GM18873 (cell line): ENCODE results near the gene GJA3.
"Not testable (repeated sequence)": the region's sequence is repeated elsewhere in the genome, so short reads cannot be mapped to it uniquely, and the experiment has no call there.

Experiments
- ATAC-seq: cut with Tn5 transposase; IDR thresholded peaks from one replicate; pipeline ENCODE4 v1.9.1; 2021; ENCODE audit warnings: mild to moderate bottlenecking, moderate library complexity, moderate number of reproducible peaks; ENCODE audit not compliant: unreplicated experiment, low FRiP score

GJA3 gene

DNA sequence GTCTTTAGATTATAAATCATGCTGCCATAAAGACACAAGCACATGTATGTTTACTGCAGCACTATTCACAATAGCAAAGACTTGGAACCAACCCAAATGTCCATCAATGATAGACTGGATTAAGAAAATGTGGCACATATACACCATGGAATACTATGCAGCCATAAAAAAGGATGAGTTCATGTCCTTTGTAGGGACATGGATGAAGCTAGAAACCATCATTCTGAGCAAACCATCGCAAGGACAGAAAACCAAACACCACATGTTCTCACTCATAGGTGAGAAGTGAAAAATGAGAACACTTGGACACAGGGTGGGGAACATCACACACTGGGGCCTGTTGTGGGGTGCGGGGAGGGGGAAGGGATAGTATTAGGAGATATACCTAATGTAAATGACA is 7.6 kb downstream of the GJA3 start:
- ATAC-seq = not testable (repeated sequence)

GRCh38 chr13:20151612-20152011 is 9.2 kb downstream of the GJA3 start:
- no peak for ATAC-seq

DNA sequence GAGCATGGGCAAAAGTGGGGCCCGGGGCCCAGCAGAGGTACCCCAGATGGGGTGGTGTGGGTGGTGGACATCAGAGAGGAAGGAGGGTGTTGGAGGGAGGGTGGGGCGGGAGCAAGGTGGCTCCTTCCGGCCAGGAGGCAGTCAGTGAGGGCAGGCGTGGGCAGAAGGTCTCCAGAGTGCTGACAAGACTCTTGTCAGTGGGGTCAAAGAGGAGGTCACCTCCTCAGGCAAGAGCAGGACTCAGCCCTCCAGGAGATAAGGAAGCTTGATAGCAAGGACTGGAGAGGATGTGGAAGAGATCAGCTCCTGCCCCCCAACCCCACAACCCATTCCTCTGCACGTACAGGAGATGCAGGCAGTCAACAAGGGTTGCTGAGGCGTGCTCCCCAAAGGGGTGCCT is 9.8 kb downstream of the GJA3 start:
- ATAC-seq = no peak

DNA sequence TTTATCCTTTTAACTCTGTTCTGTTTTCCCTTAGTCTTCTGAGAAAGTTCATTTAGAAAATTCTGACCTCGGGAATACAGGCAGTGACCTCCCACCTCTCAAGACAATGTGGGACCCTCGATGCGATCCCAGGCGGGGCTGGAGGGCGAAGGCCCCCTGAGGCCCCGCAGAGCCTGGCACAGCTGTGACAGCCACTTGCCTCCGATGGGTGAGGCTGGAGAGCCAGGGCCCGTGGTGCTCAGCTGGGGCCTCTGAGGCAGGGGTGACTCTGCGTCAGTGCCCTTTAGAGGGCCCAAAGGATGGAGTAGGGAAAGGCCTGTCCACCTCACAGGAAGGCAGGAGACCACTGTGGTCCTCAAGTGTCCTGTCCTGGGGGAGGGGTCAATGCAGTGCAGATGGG is 10.3 kb downstream of the GJA3 start:
- ATAC-seq = no peak

DNA sequence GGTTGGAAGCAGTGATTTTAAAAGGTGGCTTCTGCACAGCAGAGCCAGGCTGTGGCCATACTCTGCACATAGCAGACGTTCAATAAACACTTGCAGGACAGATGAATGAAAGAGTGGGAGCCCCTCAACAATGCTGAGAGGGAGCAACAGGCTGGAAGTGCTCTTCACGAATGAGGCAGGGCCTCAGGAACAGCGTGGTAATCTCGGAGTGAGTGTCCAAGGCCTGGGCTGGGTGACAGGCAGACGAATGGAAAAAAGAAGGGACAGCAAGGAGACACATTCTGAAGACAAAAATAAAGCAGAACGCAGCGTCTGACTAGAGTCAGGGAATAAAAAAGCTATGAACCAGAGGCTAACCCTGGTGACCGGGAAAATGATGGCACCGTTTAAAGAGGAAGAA is 11.1 kb downstream of the GJA3 start:
- no peak for ATAC-seq

DNA sequence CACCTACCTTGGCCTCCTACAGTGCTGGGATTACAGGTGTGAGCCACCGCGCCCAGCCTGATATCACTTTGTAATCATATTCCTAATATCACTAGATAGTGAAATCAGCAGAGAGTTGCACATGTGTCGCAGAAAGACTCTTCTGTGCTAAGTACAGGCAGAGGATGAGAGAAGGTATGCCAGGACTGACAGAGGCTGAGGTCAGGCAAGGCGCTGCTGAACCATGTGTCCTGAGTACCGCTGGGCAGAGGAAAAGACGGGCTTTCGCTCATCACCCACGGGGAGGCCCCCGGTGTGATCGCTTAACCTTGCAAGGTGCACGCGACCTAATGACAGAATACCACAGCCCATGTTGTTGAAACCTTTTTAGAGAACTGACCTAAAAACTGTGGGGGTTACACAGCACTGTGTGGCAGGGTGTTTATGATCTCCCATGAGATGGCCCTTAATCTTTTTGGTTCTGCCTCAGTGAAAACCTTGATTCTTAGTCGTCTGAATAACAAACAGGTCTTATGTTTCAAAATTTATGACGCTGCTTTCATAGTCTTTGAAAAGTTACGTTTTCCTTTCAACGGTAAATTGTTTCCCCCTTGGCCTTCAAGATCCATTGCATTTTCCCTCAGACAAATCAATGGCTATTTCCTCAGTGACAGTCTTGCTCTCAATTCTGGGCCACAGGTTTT is 12.2 kb downstream of the GJA3 start:
- ATAC-seq = no peak

- ATAC-seq = no peak
Observed at GRCh38 chr13:20146381-20146780, 14.5 kb downstream of the GJA3 start.

DNA sequence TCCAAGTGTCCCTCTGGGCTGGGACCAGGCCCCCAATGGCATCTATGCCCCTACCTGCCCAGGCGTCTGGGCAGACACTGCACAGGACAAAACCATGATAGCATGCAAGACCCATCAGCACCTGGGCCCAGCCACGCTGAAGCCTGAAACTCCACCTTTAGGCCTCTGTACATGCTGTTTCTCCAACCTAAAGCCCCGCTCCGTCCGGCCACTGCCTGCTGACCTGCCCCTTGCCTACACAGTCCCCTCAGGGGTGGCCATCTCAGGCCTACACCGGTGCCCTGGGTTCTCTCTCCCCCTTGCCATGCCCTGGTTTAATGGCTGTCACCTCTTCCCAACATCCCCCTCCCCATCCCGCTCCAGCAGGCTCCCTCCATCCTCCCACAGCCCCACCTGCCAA is 15.3 kb downstream of the GJA3 start:
- no peak for ATAC-seq

GRCh38 chr13:20144141-20144850 is 16.6 kb downstream of the GJA3 start:
- ATAC-seq = no peak

- ATAC-seq = no peak
Observed at GRCh38 chr13:20142927-20143480, 17.8 kb downstream of the GJA3 start.

- no peak for ATAC-seq
Observed at GRCh38 chr13:20142023-20142926, 18.6 kb downstream of the GJA3 start.

DNA sequence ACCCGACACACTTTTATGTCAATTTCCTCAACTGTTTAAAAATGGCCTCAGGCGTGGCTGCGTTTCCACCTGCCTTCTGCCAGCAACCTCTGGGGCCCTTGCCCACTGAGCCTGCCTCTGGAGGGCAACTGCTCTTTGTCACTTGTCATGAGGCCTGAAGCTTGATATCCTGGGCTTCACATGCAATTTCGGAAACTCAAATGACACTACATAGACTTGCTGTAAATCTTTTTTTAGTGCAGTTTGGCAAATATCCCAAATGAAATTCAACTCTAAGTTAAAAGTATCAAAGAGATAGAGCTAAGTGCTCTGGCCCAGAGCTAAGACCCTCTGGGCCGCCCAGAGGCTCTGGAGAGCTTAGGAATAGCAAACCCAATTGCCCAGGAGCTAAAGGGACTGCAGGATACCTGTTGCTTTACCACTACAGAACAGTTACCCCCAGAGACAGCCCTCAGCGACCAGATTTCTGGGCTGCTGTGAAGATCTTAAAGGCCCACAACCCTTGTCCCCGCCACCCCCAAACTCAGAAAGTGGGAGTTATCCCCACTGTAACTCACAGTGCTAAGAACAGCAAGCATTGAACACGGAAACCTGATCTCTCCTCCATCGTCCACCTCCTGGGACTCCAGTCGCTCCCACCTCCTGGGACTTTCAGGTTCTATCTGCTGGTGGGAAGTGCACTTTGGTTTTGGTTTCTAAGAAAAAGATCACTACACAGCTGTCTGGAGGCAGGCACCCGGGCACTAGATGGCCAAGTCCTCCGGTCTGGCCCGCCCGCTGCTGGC is 19.4 kb downstream of the GJA3 start:
- no peak for ATAC-seq

- ATAC-seq = no peak
Observed at GRCh38 chr13:20140487-20140886, 20.4 kb downstream of the GJA3 start.

DNA sequence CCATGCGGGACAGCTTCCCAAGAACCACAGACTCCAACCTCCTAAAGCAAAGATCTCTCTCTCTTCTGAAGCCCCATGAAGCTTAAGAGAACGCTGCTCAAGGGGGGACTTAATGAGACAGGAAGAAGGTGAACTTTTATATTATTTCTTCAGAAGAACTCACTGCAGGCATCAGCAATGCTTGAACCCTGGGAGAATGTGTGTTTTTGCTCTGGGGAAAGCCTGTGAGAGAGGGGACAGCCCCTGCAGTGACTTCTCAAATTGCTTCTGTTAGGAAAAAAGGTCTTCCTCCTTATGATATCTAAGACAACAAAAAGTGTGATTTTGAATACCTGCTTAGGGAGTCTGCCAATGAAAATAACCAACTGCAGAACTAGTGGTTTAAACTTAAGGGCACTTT is 23.0 kb downstream of the GJA3 start:
- ATAC-seq = no peak

- ATAC-seq = no peak
Observed at GRCh38 chr13:20136781-20137703, 23.8 kb downstream of the GJA3 start.

- no peak for ATAC-seq
Observed at GRCh38 chr13:20134732-20135131, 26.1 kb downstream of the GJA3 start.

GRCh38 chr13:20132052-20132634 is 28.7 kb downstream of the GJA3 start:
- ATAC-seq = no peak

- no peak for ATAC-seq
Observed at GRCh38 chr13:20131057-20131832, 29.6 kb downstream of the GJA3 start.
